IPS-NIHi7 (cell line): ENCODE measurements around the gene CD58.
"Not testable (repeated sequence)": the region's sequence is repeated elsewhere in the genome, so short reads cannot be mapped to it uniquely, and the experiment has no call there.

Experiments used
- DNase-seq: peaks from one replicate; pipeline ENCODE4 v3.0.0; 2012; ENCODE audit warnings: mixed read lengths; ENCODE audit errors: extremely low spot score

CD58 gene

GRCh38 chr1:116593401-116593800 lies 22.6 kb upstream of the CD58 start:
- not testable (repeated sequence) for DNase-seq

- DNase-seq: not testable (repeated sequence)
Measured at GRCh38 chr1:116591951-116592605, 21.3 kb upstream of the CD58 start.

- DNase-seq: not testable (repeated sequence)
Measured at GRCh38 chr1:116591006-116591950, 20.5 kb upstream of the CD58 start.

GRCh38 chr1:116590359-116591005 lies 19.7 kb upstream of the CD58 start:
- not testable (repeated sequence) for DNase-seq

GRCh38 chr1:116589101-116589735 lies 18.4 kb upstream of the CD58 start:
- DNase-seq: not testable (repeated sequence)

GRCh38 chr1:116587501-116588227 lies 16.8 kb upstream of the CD58 start:
- DNase-seq: no peak

GRCh38 chr1:116586741-116587143 lies 15.9 kb upstream of the CD58 start:
- no peak for DNase-seq

- DNase-seq: no peak
Measured at GRCh38 chr1:116585886-116586285, 15.1 kb upstream of the CD58 start.

GRCh38 chr1:116581323-116581885 lies 10.6 kb upstream of the CD58 start:
- DNase-seq: no peak

- no peak for DNase-seq
Measured at GRCh38 chr1:116580446-116581322, 9.9 kb upstream of the CD58 start.

- no peak for DNase-seq
Measured at GRCh38 chr1:116579259-116579875, 8.5 kb upstream of the CD58 start.

- no peak for DNase-seq
Measured at GRCh38 chr1:116578581-116578980, 7.8 kb upstream of the CD58 start.

GRCh38 chr1:116577759-116578314 lies 7.0 kb upstream of the CD58 start:
- DNase-seq: no peak

GRCh38 chr1:116574581-116575291 lies 3.9 kb upstream of the CD58 start:
- peak; percentile 83 for DNase-seq

GRCh38 chr1:116573431-116574095 lies 2.7 kb upstream of the CD58 start:
- no peak for DNase-seq

GRCh38 chr1:116572771-116573430 lies 2.1 kb upstream of the CD58 start:
- DNase-seq: no peak

- no peak for DNase-seq
Measured at GRCh38 chr1:116572099-116572498, 1.3 kb upstream of the CD58 start.
